ENCODE results near the gene FAM3D.
"Not testable (repeated sequence)": the region's sequence is repeated elsewhere in the genome, so short reads cannot be mapped to it uniquely, and the experiment has no call there.

DNA sequence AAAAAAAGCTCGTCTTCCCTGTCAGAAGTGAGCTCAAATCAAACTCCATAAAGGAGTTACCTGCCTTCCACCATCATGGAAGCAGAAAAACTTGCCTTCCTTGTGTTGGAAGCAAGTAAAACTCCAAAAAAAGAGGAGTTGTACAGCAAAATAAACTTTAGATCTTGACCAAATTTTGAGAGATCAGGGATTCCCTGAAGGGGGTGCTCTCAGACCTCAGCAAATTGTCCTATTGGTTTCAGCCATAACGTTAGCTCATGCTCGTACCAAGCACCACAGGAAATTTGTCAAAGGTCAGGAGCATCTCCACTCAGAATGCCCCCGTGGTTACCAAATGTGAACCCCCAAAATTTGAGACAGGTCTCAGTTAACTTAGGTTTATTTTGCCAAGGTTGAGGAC, 28.7 kb upstream of the FAM3D start:
- TF ChIP-seq CEBPB (IDR thresholded peaks at IDR 0.05; ENCODE audit: low read depth); POLR2AphosphoS5 (IDR thresholded peaks at IDR 0.05; ENCODE audit: low read depth, low read length); POLR2A (IDR thresholded peaks at IDR 0.05; ENCODE audit: borderline replicate concordance, extremely low read depth, insufficient read depth, insufficient read length); EZH2 (IDR thresholded peaks at IDR 0.05); YY1 (IDR thresholded peaks at IDR 0.05; ENCODE audit: extremely low read depth, insufficient replicate concordance, low read depth, low read length); RAD21 (IDR thresholded peaks at IDR 0.05; ENCODE audit: low read depth); ZNF274 (IDR thresholded peaks at IDR 0.05; ENCODE audit: low read depth, low read length); EZH2phosphoT487 (IDR thresholded peaks at IDR 0.05; ENCODE audit: borderline replicate concordance); SIN3A (IDR thresholded peaks at IDR 0.05; ENCODE audit: low read depth): not testable (repeated sequence)
- TF ChIP-seq, protein P1, sequence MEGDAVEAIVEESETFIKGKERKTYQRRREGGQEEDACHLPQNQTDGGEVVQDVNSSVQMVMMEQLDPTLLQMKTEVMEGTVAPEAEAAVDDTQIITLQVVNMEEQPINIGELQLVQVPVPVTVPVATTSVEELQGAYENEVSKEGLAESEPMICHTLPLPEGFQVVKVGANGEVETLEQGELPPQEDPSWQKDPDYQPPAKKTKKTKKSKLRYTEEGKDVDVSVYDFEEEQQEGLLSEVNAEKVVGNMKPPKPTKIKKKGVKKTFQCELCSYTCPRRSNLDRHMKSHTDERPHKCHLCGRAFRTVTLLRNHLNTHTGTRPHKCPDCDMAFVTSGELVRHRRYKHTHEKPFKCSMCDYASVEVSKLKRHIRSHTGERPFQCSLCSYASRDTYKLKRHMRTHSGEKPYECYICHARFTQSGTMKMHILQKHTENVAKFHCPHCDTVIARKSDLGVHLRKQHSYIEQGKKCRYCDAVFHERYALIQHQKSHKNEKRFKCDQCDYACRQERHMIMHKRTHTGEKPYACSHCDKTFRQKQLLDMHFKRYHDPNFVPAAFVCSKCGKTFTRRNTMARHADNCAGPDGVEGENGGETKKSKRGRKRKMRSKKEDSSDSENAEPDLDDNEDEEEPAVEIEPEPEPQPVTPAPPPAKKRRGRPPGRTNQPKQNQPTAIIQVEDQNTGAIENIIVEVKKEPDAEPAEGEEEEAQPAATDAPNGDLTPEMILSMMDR (IDR thresholded peaks at IDR 0.05 in 2 of 3, conservative IDR thresholded peaks at IDR 0.05 in 1 of 3; ENCODE audit: borderline replicate concordance in 1 of 3, insufficient read depth in 1 of 3, low read depth in 2 of 3, low read length in 2 of 3) = not testable (repeated sequence)
- TF ChIP-seq, protein P2, sequence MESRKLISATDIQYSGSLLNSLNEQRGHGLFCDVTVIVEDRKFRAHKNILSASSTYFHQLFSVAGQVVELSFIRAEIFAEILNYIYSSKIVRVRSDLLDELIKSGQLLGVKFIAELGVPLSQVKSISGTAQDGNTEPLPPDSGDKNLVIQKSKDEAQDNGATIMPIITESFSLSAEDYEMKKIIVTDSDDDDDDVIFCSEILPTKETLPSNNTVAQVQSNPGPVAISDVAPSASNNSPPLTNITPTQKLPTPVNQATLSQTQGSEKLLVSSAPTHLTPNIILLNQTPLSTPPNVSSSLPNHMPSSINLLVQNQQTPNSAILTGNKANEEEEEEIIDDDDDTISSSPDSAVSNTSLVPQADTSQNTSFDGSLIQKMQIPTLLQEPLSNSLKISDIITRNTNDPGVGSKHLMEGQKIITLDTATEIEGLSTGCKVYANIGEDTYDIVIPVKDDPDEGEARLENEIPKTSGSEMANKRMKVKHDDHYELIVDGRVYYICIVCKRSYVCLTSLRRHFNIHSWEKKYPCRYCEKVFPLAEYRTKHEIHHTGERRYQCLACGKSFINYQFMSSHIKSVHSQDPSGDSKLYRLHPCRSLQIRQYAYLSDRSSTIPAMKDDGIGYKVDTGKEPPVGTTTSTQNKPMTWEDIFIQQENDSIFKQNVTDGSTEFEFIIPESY (IDR thresholded peaks at IDR 0.05; ENCODE audit: extremely low read depth, insufficient replicate concordance, low read length) = not testable (repeated sequence)
- TF ChIP-seq, protein P3, sequence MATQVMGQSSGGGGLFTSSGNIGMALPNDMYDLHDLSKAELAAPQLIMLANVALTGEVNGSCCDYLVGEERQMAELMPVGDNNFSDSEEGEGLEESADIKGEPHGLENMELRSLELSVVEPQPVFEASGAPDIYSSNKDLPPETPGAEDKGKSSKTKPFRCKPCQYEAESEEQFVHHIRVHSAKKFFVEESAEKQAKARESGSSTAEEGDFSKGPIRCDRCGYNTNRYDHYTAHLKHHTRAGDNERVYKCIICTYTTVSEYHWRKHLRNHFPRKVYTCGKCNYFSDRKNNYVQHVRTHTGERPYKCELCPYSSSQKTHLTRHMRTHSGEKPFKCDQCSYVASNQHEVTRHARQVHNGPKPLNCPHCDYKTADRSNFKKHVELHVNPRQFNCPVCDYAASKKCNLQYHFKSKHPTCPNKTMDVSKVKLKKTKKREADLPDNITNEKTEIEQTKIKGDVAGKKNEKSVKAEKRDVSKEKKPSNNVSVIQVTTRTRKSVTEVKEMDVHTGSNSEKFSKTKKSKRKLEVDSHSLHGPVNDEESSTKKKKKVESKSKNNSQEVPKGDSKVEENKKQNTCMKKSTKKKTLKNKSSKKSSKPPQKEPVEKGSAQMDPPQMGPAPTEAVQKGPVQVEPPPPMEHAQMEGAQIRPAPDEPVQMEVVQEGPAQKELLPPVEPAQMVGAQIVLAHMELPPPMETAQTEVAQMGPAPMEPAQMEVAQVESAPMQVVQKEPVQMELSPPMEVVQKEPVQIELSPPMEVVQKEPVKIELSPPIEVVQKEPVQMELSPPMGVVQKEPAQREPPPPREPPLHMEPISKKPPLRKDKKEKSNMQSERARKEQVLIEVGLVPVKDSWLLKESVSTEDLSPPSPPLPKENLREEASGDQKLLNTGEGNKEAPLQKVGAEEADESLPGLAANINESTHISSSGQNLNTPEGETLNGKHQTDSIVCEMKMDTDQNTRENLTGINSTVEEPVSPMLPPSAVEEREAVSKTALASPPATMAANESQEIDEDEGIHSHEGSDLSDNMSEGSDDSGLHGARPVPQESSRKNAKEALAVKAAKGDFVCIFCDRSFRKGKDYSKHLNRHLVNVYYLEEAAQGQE (IDR thresholded peaks at IDR 0.05; ENCODE audit: low read depth) = not testable (repeated sequence)
